RPMI8226 (cell line): Measurements from ENCODE around the gene ARHGEF1.
"Not testable (repeated sequence)": the region's sequence is repeated elsewhere in the genome, so short reads cannot be mapped to it uniquely, and the experiment has no call there.

Experiments
- DNase-seq: peaks from one replicate; pipeline ENCODE4 v3.0.0-alpha.2; 2015

The ARHGEF1 gene

DNA sequence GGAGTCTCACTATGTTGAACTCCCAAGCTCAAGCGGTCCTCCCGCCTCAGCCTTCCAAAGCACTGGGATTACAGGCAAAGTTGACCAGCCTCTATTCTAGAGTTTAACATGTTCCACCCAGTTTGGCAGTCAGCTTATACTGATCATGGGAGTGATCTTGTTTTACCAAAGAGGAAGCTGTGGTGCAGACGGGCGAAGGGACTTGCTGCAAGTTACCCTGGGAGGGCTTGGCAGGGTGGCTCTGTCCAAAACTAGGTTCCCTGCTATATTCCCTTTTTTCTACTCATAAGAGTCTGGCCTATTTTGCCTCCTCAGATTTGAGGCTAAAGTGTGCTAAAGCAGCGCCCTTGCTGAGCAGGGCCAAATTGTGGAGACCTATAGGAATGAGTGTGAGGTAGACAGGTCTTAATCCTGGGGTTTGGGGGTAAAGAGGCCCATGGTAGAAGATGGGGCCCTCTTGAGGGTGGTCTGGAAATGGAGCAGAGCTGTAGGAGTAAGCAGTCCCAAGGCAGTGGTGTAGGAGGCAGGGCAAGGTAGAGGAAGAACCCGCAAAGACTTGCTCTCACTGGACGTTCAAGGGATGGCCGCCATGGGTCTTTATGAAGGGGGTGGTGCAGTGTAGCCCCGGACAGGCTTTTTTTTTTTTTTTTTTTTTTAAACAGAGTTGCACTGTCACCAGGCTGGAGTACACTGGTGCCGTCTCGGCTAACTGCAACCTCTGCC, 19.6 kb upstream of the ARHGEF1 start:
- DNase-seq, result no peak

DNA sequence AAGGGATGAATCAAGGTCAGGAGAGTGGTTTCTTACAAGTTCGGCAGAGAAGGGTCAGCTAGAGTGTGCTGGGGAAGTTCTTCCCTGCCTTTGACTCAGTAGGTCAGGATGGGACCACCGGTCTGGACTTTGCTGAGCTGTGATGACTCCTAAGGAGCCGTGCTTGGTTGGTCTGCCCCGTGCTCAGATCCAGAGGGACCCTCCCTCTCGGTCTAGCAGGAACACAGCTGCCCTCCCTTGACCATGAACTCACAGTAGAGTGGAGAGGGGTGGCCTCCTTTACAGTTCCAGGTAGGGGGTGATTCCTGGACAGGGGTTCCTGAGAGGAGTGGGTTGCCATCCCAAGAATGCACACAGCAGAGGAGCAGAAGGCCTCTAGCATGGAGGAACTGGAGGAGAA, 18.6 kb upstream of the ARHGEF1 start:
- DNase-seq, result no peak

DNA sequence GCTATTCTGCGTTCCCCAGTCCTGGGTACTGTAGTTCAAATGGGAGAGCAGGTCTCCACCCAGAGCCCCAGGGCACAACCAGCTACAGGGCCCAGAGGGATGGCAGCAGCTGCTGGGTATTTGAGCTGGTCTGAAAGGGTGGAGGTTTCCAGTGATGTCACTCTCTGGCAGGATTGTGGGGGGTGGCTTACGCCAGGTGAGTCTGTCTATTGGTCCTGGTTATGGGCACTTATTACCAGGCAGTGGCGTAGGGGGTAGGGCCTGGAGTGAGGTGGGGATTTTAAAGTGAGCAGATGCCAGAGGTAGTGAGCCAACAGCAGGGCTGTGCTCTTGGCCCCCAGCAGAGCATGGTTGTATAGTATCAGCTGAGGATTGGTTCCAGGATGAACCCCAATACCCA, 16.7 kb upstream of the ARHGEF1 start:
- no peak for DNase-seq

DNA sequence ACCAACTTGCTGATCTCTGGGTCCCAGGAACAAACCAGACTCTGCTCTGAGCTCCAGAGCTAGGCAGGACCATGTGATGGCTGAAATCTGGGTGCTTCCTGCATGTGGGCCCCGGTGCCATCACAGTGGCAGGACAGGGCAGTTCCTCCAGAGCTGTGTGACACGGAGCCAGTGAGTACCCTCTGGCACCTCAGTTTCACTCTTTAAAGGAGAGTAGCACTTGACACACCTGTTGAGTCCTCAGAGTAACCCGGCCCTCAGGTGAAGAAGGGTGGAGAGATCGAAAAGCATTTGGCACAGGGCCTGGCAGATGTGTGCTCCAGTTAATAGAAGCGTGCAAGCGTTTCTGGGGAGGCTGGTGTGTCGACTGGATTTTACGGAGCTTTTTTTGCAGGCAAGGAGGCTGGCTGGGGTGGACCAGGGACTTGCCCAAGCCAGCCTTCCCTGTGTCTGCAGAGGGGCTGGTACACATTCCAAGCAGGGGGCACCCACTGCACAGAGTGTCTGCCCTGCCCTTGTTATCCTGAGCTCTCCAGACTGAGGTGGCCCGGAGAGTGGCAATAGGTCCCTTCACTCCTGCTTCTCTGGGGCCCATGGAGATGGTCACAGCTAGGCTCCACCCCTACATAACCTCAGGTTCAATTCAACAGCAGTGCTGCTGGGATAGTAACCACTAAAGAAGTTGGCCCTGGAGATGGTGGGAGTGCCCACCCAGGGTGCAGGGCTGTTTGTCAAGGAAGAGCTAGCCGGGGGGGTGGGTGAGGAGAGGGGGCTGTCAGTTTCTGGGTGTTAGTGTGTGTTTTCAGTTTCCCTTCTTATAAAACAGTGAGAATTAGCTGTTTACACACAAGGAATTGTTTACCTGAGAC, 14.6 kb upstream of the ARHGEF1 start:
- no peak for DNase-seq

DNA sequence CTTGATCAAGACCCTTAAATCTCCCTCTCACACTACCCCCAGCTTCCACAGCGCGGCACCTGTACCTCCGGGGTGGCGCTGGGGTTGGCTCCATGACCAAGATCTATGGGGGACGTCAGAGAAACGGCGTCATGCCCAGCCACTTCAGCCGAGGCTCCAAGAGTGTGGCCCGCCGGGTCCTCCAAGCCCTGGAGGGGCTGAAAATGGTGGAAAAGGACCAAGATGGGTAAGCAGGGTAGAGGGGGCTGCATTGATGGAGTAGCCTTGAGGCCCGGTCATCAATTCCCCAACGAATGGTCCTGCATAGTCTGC, 14.0 kb upstream of the ARHGEF1 start:
- DNase-seq, result no peak

DNA sequence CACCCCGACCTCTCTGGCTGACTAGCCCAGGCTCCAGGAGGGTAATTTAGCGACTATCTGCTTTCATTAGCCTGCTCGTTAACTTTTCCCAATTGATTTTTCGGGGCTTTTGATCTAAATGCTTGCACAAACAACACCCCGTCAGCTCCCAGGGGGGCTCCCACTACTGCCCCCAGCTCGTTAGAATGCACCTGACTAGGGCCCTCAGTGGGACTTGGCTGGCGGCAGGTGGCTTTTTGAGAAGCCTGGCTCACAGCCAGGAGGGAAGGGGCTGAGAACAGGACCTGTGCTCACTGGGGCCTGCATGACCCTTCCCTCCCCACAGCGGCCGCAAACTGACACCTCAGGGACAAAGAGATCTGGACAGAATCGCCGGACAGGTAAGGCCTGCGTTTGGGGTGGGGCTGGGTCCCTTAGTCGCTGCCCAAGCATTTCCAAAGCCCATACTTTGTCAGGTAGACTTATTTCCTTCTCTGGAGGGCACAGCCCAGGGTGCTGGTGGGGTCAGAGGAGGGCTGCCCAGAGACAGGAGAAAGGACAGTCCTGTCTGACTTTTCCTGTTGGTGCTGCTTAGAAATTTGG, 13.5 kb upstream of the ARHGEF1 start:
- no peak for DNase-seq

DNA sequence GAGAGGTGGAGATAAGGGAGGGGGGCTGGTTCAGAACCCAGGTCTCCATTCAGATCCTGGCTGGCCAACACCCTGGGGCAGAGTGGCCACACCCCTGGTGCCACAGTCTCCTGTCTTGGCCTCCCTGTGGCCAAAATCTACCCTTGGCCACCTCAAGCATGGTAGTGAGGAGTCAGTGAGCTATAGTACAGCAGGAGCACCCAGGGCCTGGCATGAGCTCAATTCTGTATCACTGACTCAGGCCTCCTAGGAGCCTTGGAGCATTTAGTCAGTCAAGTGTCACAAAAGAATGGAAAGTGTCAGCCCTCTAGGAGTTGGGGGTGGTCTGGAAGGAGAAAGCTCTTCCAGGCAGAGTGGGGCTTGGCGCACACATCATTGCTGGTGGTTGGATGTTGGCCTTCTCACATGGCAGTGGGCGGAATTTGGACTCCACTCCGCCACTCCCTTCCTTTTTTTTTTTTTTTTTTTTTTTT, 12.5 kb upstream of the ARHGEF1 start:
- no peak for DNase-seq

DNA sequence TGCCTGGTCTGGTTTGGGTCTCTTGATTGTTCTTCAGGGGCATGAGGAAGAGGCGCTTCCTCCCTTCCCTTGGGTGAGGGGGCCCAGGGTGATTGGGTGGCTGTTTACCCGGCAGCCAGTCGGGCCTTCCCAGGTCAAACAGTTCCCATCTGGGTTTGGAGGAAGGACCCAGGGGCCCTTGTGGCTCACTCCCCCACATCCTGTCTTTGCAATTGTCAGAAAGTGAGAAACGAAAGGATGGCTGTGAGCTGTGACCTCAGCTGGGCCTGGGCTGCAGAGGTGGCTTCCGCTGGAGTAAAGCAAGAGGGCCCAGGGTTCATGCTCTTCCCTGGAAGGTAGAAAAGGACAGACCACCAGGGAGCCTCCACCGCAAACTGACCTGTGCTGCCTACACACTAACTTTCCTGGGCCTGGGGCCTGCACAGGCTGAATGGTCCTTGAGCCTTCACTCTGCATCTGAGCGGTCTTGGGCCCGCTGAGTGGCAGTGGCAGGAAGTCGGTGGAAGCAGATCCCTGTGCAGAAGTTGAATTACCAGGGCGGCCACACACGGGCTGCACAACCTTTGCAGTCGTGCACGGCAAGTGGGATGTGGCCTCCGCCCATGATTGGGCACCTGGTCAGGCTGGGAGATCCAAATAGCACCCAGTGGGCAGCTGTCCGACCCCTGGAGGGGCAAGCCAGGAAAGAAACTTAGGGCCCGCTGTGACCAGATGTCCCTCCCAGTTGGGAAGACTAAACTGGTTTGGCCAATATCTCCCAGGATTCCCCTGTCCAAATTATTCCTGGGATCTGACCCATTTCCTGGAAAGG, 11.2 kb upstream of the ARHGEF1 start:
- peak; percentile 25 for DNase-seq

DNA sequence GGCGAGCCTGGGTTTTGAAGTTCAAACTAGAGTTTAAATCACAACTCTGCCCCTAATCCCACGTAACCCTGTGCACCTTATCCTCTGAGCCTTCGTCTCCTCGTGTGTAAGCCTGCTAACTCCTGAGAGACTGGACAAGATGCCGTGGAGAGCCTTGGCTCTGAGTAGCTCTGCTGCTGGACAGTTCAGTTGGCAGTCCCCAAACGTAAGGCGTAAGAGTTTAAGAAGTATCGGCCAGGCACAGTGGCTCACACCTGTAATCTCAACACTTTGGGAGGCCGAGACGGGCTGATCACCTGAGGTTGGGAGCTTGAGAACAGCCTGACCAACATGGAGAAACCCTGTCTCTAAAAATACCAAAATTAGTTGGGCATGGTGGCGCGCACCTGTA, 10.6 kb upstream of the ARHGEF1 start:
- no peak for DNase-seq

DNA sequence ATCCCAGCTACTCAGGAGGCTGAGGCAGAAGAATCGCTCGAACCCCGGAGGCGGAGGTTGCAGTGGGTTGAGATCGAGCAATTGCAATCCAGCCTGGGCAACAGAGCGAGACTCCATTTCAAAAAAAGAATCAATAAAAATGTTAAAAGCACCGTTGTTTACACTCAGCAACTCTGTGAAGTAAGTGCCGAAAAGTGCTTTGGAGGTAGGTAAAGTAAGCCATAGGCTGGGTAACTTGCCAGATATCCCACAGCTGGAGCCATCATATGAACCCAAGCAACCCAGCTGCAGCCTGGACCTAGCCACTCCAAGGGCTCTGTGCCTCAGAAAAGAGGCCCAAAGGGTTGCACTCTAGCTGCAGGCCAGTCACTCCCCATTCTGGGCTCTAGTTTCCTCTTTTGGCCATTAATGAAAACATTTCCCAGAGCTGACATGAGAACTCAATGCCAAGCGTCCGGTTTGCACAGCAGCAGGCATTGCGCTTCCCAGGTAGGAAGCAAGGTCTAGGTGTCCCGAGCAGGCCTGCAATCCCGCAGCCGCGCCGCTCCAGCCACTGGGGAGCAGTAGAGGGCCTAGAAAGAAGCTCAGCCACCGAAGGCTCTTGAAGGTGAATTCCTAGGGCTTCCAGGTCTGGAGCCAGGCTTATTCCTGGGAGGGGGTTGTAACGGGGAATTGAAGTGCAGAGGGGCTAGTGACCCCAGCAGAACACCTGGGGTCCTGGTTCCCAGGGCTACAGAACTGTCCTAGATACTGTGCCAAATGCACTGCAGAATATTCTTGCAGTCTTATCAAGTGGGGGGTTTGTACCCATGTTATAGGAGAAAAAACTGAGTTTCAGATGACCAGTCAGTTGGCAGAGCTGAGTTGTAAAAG, 10.0 kb upstream of the ARHGEF1 start:
- DNase-seq, result peak; percentile 54

DNA sequence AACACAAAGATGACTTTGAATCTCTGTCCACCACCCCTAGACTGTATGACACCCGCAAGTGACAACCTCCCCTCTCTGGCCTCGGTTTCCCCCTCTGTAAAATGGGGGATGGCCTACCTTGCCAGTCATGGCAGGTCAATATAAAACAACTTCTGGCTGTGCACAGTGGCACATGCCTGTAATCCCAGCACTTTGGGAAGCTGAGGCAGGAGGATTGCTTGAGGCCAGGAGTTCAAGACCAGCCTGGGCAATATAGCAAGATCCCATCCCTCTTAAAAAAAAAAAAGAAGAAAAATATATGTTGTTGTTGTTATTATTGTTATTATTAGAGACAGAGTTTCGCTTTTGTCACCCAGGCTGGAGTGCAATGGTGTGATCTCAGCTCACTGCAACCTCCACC, 7.0 kb upstream of the ARHGEF1 start:
- DNase-seq, result not testable (repeated sequence)

DNA sequence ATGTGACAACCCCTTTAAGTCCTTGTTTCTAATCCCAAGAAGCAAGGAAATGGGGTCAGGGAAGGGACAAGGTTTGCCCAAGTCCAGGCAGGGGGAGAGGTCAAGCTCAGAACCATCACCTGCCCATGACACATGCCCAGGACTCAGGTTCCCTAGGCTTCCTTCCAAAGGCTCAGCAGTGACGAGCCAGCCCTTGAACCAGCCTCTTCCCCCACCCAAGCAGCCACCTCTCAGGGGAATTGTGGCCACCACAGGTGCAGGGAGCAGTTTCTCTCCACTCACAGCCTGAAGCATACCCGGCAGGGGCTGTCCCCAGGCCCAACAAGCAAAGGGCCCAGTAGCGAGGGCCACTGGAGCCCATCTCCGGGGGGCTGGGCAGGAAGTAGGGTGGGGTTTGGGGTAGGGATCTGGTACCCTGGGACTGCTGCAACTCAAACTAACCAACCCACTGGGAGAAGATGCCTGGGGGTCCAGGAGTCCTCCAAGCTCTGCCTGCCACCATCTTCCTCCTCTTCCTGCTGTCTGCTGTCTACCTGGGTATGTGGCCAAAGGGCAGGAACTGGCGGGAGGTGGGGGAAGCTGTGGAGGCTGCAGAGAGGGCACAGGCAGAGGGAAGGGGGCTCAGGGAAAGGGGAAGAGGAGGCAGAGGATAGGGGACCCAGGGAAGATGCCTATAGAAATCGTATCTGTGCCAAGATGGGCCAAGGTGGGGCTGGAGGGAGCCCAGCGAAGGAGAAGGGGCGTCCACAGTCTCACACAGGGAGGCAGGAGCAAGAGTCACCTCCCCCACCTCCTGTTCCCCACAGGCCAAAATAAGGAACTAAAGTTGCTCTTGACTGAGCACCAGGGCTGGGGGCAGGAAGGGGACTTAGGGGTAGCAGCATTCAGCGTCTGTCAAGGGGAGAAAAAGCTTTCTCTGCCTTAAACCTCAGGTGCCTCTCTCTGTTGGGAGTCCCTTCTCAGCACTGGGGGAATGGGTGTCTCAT, 5.8 kb upstream of the ARHGEF1 start, which contains the start of gene CD79A:
Gene CD79A, plus strand, starts transcription at position 433 of the 986 bp plus-strand sequence. Its CDS starts 26 bp downstream, at position 459.
- DNase-seq, result no peak

DNA sequence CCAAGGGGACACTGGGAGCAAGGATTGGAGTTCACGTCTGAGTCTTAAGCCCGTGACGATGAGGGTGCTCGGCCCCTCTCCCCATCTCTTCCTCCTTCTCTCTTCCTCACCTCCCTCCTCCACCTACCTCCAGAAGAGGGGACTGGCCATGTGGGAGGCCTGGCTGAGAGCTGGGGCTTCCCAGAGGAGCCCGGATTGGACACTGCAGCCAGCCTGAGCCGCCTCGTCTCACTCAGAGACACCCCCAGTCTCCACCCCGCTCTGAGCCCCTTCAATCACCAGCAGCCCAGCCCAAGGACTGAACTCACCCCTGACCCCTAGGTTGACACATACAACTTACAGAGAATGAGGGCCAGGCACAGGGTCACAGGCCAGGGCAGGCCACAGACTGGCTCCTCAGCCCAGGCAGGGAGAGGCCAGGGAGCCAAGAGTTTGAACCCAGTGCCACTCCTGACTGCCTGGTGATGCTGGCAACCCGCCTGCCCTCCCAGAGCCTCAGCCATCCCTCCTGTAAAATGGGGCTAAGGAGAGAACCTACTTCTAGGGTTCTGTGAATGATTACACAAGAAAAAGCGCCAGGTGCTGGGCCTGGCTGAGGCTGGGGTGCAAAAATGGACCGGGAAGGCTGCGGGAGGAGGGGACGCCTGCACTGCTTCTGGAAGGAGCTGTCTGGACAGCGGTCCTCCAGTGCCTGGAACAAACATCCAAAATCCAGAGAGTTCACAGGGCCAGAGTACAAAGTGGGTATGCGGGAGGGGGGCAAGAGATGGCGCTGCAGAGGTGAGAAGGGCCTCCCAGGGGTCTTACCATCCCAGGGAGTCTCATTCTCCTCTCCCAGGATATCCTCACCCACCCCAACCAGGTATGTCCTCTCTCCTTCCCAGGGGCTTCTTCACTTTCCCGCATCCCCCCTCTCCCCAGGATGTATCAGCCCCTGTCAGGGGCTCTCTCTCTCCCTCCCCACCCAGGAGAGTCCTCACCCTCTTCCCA, 4.8 kb upstream of the ARHGEF1 start:
- no peak for DNase-seq

DNA sequence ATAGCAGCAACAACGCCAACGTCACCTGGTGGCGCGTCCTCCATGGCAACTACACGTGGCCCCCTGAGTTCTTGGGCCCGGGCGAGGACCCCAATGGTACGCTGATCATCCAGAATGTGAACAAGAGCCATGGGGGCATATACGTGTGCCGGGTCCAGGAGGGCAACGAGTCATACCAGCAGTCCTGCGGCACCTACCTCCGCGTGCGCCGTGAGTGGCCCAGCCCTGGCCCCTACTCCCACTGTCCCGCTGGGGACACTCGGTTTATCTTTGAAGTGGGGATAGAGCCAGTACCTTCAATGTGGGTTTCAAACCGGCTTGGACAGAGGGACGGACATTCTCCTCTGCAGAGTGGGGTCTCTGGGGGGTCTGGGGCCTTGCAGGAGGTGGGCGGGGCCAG, 3.9 kb upstream of the ARHGEF1 start:
- no peak for DNase-seq

DNA sequence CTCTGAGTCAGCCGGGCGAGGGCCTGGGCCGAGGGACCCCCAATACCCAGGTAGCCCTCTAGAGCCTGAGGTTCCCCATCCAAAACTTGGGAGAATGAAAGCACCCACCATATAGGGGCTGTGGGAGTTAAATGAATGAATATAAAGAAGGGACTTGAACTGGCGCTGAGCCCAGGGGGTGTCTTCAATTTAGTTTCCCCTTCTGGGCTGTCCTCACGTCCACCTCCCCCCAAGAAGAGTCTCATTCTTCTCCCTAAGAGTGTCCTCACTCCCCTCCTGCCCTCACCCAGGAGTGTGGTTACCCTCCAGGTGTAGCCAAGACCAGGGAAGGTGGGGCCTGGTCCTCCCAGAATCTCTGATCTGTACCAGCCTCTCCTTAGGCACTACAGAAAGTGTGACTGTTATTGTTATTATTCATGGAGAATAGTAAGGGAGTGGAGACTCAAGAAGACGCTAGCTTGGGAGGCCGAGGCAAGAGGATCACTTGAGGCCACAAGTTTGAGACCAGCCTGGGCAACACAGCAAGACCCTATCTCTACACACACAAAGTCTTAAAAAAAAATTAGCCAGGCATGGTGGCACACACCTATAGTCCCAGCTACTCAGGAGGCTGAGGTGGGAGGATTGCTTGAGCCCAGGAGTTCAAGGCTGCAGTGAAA, 3.2 kb upstream of the ARHGEF1 start:
- DNase-seq, result no peak

DNA sequence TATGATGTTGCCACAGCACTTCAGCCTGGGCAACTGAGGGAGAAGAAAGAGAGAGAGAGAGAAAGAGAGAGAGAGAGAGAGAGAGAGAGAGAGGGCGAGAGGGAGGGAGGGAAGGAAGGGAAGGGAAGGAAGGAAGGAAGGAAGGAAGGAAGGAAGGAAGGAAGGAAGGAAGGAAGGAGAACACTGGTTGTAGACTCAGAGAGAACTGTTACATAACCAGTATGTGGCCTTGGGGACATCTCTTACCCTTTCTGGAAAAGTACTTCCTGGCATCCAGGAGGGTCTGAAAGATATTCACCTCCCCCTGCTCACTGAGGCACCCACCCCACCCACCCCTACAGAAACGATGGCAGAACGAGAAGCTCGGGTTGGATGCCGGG, 2.7 kb upstream of the ARHGEF1 start:
- DNase-seq, result no peak

DNA sequence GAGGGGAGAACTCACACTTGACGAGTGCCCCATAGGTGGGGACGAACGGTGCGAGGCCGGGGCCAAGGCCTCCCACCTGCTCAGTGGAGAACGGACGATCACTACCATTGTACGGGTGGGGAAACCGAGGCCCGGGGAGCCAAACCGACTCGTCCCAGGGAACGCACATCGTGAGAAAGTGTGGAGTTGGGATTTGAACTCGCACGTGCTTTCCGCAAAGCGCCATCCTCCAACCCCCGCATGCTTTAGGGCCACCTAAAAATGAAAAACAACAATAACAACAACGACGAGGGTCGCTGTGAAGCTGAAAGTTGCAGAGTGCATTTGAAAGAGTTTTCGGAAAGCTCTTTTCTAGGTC, 458 bp downstream of the ARHGEF1 start:
- no peak for DNase-seq

DNA sequence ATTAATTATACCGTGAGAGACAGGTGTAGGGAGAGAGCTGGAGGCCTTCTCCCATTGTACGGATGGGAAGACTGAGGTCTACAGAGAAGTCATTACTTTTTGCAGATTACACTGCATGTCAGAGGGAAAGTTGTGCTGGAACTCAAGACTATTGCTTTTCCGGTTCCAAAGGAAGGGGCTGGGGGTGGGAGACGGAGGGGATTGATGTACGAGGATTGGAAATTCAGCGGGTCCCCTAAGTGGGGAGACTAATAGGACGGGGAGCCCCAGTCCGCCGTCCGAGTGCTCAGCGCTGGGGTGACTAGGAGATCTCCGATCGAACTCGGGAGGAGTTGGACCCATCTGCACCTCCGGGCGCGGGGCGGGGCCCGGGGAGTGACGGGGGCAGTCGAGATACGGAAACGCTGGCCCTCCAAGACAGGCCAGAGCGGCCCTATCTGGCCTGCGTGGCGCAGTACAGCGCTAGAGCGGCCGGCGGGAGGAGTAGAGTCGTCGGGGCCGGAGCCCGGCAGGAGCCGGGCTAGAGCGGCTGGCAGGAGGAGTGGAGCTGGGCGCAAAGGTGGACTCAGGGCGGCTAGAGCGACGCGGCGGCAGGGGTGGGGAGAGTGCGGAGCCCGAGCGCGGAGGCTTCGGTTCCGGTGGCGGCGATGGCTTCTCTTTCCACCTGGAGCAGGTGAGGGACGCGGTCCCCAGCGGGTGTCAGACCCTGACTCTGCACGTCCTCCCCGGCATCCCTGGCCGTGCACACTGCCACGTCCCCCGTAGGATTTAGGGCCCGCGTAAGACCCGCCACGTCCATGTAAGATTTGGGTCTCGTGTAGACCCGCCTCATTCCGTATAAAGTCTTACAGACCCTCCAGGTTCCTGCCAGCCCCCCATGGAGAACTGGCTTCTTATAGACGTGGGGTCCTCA, 1.1 kb downstream of the ARHGEF1 start:
- peak; percentile 93 for DNase-seq
